GM19023 (cell line): ENCODE results near the gene SETBP1.

Experiments used
- ATAC-seq: cut with Tn5 transposase; IDR thresholded peaks from one replicate; pipeline ENCODE4 v1.9.1; 2021; ENCODE audit warnings: mild to moderate bottlenecking, moderate library complexity; ENCODE audit not compliant: unreplicated experiment

Gene SETBP1

GRCh38 chr18:44758861-44759631, 78.4 kb downstream of the SETBP1 start:
- peak; percentile 94 for ATAC-seq

GRCh38 chr18:44759925-44760342, 79.2 kb downstream of the SETBP1 start:
- peak; percentile 55 for ATAC-seq

GRCh38 chr18:44761812-44762211, 81.1 kb downstream of the SETBP1 start:
- no peak for ATAC-seq

- no peak for ATAC-seq
These were observed 82.6 kb downstream of the SETBP1 start for GRCh38 chr18:44763327-44763726.

GRCh38 chr18:44764863-44765262, 84.2 kb downstream of the SETBP1 start:
- ATAC-seq: no peak

- ATAC-seq: no peak
These were observed 84.8 kb downstream of the SETBP1 start for GRCh38 chr18:44765456-44765855.

- ATAC-seq: no peak
These were observed 85.8 kb downstream of the SETBP1 start for GRCh38 chr18:44766450-44766849.

- no peak for ATAC-seq
These were observed 87.1 kb downstream of the SETBP1 start for GRCh38 chr18:44767807-44768206.

GRCh38 chr18:44770641-44771040, 90.0 kb downstream of the SETBP1 start:
- ATAC-seq: no peak

GRCh38 chr18:44771572-44771955, 90.9 kb downstream of the SETBP1 start:
- no peak for ATAC-seq

GRCh38 chr18:44771956-44772917, 91.5 kb downstream of the SETBP1 start:
- ATAC-seq: no peak

GRCh38 chr18:44773640-44774155, 93.0 kb downstream of the SETBP1 start:
- ATAC-seq: no peak

GRCh38 chr18:44774191-44774590, 93.5 kb downstream of the SETBP1 start:
- ATAC-seq: no peak

GRCh38 chr18:44777457-44778192, 96.9 kb downstream of the SETBP1 start:
- ATAC-seq: no peak

GRCh38 chr18:44778788-44779187, 98.1 kb downstream of the SETBP1 start:
- no peak for ATAC-seq

- no peak for ATAC-seq
These were observed 99.1 kb downstream of the SETBP1 start for GRCh38 chr18:44779753-44780292.

- no peak for ATAC-seq
These were observed 101.2 kb downstream of the SETBP1 start for GRCh38 chr18:44781886-44782285.

- no peak for ATAC-seq
These were observed 101.9 kb downstream of the SETBP1 start for GRCh38 chr18:44782617-44783016.

GRCh38 chr18:44783371-44783770, 102.7 kb downstream of the SETBP1 start:
- no peak for ATAC-seq

- ATAC-seq: peak; percentile 36
These were observed 105.6 kb downstream of the SETBP1 start for GRCh38 chr18:44786257-44786656.

- ATAC-seq: peak; percentile 75
These were observed 106.0 kb downstream of the SETBP1 start for GRCh38 chr18:44786688-44787087.
